ENCODE measurements around the gene TMEM143. TPM values are rescaled to one million over a fixed set of nuclear protein-coding genes. Genes with fewer than 3 reads are reported as not detected.

Gene TMEM143
- total RNA-seq, 1 donor from 2014 or later = 11.1 TPM

DNA sequence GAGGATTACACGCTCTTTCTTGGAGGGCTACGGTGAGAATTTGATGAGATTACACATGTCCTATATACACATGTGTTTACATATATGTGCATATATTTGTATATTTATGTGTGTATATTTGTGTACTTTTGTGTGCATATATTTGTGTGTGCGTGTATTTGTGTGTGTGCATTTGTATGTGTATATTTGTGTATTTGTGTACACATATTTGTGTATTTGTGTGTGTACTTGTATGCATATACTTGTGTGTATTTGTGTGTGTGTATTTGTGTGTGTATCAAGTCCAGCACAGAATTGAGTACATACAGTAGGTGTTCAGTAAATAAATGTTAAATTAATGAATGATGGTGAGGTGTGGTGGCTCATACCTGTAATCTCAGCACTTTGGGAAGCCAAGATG lies 1.8 kb downstream of the TMEM143 start:
- Histone ChIP-seq H3K36me3 (no peaks in the 10 kb centered on the region), H3K4me3 (no peak overlapping the region), H3K27ac (no peak overlapping the region), H3K9me3 (no peaks in the 10 kb centered on the region), H3K27me3 (ENCODE audit: low read depth) (no peaks in the 10 kb centered on the region), H3K4me1 (peaks cover 10% of the 10 kb centered on the region)
- no peak for DNase-seq
- intact Hi-C loops (cut with DNase I) = no loop called here
- ATAC-seq = no peak
- TF ChIP-seq, protein P1, sequence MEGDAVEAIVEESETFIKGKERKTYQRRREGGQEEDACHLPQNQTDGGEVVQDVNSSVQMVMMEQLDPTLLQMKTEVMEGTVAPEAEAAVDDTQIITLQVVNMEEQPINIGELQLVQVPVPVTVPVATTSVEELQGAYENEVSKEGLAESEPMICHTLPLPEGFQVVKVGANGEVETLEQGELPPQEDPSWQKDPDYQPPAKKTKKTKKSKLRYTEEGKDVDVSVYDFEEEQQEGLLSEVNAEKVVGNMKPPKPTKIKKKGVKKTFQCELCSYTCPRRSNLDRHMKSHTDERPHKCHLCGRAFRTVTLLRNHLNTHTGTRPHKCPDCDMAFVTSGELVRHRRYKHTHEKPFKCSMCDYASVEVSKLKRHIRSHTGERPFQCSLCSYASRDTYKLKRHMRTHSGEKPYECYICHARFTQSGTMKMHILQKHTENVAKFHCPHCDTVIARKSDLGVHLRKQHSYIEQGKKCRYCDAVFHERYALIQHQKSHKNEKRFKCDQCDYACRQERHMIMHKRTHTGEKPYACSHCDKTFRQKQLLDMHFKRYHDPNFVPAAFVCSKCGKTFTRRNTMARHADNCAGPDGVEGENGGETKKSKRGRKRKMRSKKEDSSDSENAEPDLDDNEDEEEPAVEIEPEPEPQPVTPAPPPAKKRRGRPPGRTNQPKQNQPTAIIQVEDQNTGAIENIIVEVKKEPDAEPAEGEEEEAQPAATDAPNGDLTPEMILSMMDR (IDR thresholded peaks at IDR 0.05) = no peak

GRCh38 chr19:48359123-48359522 lies 4.6 kb downstream of the TMEM143 start:
- intact Hi-C loops (cut with DNase I) = no loop called here
- H3K9me3 ChIP-seq = no peaks in the 10 kb centered on the region
- TF ChIP-seq, protein P1 (IDR thresholded peaks at IDR 0.05) = no peak

GRCh38 chr19:48355365-48355954 lies 8.3 kb downstream of the TMEM143 start:
- Histone ChIP-seq H3K27ac (no peak overlapping the region), H3K4me3 (no peak overlapping the region), H3K27me3 (ENCODE audit: low read depth) (no peaks in the 10 kb centered on the region), H3K4me1 (no peaks in the 10 kb centered on the region), H3K9me3 (no peaks in the 10 kb centered on the region), H3K36me3 (no peaks in the 10 kb centered on the region)
- ATAC-seq (no peak), DNase-seq (no peak)
- intact Hi-C loops (cut with DNase I) = no loop called here
- TF ChIP-seq, protein P1 (IDR thresholded peaks at IDR 0.05) = no peak

More at GRCh38 chr19:48359123-48359522, 4.6 kb downstream of the TMEM143 start:
- Histone ChIP-seq H3K36me3 (no peaks in the 10 kb centered on the region), H3K4me3 (no peak overlapping the region), H3K27ac (no peak overlapping the region), H3K4me1 (peaks cover 5% of the 10 kb centered on the region), H3K27me3 (ENCODE audit: low read depth) (no peaks in the 10 kb centered on the region)
- DNase-seq = no peak
- no peak for ATAC-seq

- no peak overlapping the region for H3K27ac ChIP-seq
- H3K4me3 ChIP-seq = no peak overlapping the region
- no peak for DNase-seq
- H3K36me3 ChIP-seq = no peaks in the 10 kb centered on the region
- intact Hi-C loops (cut with DNase I) = no loop called here
- TF ChIP-seq, protein P1 (IDR thresholded peaks at IDR 0.05) = no peak
- H3K27me3 ChIP-seq (ENCODE audit: low read depth) = no peaks in the 10 kb centered on the region
- H3K4me1 ChIP-seq = no peaks in the 10 kb centered on the region
- H3K9me3 ChIP-seq = no peaks in the 10 kb centered on the region
- no peak for ATAC-seq
These were observed 9.3 kb downstream of the TMEM143 start for GRCh38 chr19:48354332-48354992.

- H3K27me3 ChIP-seq (ENCODE audit: low read depth) = no peaks in the 10 kb centered on the region
These were observed 10.1 kb downstream of the TMEM143 start for GRCh38 chr19:48353677-48354076.

More at GRCh38 chr19:48353677-48354076, 10.1 kb downstream of the TMEM143 start:
- ATAC-seq (no peak), DNase-seq (no peak)
- Histone ChIP-seq H3K27ac (no peak overlapping the region), H3K9me3 (no peaks in the 10 kb centered on the region), H3K4me1 (no peaks in the 10 kb centered on the region), H3K4me3 (no peak overlapping the region), H3K36me3 (no peaks in the 10 kb centered on the region)
- intact Hi-C loops (cut with DNase I) = no loop called here
- TF ChIP-seq, protein P1 (IDR thresholded peaks at IDR 0.05) = no peak
